NCI-H510A treated with DMSO at 0.1 percent for 48 hours (cell line): ENCODE data around the gene P2RX2.

ENCODE experiments used
- DNase-seq: peaks from one replicate; lab custom pipeline; 2025; lab: John Stamatoyannopoulos, UW

The P2RX2 gene

GRCh38 chr12:132618683-132619043 lies at the start of gene P2RX2:
Gene P2RX2 (plus strand): TSS chr12:132618776. CDS start chr12:132618817, 41 bp downstream.
- DNase-seq: no peak

DNA sequence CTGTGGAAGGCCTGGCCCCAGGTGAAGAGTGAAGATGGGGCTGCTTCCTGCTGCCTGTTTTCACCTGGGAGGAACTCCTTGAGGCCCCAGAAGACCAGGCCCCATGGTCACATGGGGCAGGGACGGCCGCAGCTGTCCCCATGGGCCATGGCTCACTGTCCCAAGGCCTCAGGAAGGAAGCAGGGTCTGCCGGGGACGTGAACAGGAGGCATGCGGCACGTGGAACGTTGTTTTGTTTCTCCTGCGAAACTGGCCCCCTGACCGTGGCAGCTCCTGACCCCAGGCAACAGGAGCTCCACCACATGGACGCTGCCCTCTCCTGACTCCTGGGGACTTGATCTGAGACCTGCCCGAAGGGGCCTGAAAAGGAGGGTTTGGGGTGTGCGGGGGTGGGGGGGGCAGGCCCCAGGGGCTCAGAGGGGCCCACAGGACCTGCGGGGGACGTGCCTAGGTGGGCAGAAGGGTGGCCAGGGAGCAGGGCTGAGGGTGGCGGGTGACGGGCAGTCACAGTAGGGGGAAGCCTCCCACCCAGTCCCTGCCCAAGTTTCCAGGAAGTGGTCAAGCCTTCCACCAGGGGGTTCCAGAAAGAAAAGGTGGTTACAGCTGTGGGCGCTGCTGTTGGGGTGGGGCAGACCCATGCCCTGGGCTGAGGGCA lies 49.6 kb upstream of the P2RX2 start:
- DNase-seq: no peak

GRCh38 chr12:132569856-132570480 lies 48.6 kb upstream of the P2RX2 start:
- DNase-seq: no peak

GRCh38 chr12:132570635-132571034 lies 47.9 kb upstream of the P2RX2 start:
- DNase-seq: no peak

DNA sequence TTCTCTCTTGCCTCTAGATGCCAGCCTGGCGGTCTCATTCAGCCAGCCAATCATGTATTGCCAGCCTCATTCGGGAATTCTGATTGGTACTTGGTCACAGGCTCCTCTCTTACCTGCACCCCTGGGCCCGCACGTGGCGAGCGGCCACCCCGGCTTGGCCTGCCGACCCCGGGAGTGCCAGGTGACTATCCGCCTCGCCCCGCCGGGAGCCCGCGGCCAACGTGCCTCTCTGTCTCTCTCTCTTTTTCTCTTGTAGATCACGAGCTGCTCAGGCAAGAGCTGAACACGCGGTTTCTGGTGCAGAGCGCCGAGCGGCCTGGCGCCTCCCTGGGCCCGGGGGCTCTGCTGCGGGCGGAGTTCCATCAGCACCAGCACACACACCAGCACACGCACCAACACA lies 47.5 kb upstream of the P2RX2 start:
- no peak for DNase-seq

GRCh38 chr12:132571598-132571997 lies 47.0 kb upstream of the P2RX2 start:
- DNase-seq: no peak

DNA sequence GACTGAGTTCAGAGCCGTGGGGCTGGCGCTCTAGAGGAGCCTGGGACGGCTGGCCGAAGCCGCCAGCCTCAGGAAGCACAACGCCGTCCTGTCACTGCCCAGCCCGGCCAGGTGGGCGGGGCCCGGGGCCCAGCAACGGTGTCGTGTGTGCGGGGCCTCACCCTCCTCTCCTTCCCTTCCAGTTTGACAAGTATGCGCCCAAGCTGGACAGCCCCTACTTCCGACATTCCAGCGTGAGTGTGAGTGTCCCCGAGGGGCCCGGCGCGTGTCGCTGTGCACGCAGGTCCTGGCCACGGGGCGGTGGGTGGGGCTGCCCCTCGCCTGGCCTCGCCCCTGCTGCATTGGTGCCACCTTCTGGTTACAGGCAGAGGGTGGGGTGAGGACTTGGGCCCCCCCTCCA lies 46.5 kb upstream of the P2RX2 start:
- no peak for DNase-seq

DNA sequence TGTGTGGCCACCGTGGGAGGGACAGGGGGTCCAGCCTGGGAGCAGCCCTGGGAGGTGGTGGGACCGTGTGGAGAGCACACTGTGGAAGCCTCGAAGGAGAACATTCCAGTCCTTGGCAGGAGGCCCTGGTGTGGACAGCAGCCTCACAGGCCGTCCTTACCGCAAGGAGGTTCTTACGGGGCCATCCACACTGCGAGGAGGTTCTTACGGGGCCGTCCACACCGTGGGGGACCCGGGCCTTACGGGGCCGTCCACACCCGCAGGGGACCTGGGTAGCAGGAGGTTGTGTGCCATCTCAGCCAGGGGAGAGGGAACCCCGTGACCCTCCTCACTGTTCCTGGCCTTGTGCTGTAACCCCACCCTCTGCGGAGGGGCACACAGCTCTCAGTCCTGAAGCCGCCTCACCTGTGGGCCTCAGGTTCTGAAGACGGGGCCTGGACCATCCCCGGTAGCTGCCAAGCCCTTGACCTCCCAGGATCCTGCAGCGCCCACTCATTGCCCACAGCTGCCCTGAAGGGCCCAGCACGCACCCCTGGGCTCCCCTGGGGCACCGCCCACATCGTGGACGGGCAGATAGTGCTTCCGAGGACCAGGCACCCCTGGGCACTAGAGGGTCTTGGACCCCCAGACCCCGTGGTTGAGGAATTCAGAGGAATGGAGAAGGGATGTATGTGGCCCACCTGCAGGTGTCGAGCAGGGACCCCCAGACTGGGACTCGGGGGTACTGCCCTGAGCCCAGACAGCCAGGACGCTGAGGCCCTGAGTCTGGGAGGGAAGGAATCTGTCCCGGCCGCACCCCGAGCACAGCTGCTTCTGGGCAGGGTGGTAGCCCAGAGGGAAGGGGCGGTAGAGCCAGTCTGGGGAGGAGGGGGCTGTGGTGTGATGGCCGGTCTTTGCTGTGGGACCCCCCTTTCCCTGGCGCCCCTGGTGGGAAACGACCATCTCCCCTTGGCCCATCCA lies 45.5 kb upstream of the P2RX2 start:
- DNase-seq: no peak

DNA sequence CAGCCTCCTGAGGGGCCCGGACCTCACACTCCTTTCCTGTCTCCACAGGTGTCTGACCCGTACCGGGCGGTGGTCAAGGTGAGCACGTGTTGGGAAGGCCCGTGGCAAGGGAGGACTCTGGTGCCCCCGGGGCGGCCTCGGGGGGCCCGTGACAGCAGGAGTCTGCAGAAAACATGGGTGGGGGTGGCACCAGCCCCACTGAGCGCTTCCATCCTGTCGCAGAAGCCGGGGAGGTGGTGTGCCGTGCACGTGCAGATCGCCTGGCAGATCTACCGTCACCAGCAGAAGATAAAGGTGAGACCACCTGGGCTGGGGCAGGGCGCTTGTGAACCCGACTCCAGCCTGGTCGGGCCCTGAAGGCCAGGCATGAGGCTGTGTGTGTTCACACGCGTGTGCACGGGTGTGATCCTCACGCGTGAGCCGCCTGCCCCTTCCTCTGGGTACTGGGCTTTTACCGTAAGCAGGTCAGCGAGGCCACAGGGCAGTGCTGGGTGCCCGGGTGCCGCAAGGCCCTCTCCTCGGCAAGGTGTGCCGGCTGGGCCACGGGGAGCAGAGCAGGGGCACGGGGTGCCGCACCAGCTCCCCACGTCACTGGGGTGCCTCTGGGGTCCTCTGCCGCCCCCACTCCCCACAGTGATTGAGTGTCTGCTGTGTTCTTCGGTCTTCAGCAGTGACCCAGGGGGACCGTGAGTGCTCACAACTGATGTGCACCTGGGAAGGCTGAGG lies 44.1 kb upstream of the P2RX2 start:
- DNase-seq: no peak

DNA sequence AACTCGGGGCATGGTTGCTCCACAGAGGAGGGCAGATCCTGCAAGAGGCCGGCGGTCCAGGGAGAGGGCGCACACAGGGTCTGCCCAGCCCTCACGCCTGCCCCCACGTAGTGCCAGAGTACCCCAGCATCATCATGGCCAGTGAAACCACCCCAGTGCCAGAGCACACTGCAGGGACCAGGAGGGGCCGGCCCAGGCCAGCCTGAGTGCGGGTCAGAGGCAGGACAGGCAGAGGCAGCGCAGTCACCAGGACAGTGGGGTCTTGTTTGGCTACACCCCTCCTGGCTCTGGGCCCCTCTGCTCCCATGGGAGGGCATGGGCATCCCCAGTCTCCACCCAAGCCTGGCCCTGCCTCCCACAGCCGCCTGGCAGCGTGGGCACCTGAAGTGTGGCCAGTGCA lies 42.9 kb upstream of the P2RX2 start:
- DNase-seq: no peak

DNA sequence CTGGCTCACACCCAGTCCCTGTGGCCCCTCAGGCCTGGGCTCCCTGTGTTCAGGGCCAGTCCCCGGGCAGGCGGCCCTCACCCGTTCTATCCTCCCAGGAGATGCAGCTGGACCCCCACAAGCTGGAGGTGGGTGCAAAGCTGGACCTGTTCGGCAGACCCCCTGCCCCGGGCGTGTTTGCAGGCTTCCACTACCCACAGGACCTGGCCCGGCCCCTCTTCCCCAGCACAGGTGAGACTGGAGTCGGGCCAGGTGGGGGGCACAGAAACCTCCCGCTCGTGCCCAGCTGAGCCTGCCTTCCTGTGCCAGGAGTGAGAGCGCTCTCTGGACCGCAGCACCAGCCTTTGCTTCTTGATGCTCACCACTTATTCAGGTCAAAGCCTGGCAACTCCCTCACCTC lies 41.9 kb upstream of the P2RX2 start:
- no peak for DNase-seq

- no peak for DNase-seq
These were observed 41.2 kb upstream of the P2RX2 start for GRCh38 chr12:132577191-132577920.

DNA sequence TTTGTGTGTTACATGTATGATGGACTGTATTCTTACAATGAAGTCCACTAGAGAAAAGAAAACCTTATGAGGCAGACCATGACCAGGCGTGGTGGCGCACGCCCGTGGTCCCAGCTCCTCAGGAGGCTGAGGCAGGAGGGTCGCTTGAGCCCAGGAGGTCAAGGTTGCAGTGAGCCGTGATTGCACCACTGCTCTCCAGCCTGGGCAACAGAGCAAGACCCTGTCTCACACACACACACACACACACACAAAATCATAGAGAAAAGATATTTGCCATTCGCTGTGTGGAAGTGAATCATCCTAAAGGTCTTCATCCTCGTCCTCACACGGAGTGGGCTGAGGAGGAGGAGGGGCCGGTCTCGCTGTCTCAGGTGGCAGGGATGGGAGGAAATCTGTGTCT lies 40.5 kb upstream of the P2RX2 start:
- DNase-seq: no peak

DNA sequence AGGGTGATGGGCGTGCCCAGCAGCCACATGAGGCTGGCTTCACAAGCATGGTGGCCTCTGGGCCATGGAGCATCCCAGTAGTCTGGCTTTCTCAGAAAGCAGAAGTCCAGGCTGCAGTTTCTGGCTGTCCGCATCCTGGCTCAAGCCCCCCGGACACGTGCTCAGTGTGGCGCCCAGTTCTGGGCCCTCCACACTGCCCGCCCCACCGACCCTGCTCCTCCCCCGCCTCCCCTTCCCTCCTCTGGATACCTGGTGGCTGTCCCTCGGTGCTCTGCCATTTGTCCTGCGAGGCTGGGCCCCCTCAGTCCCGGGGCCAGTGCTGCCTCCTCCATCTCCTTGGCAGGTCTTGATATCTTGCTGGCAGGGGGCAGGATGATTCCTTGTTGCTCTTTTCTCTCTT lies 39.8 kb upstream of the P2RX2 start:
- DNase-seq: no peak

- DNase-seq: no peak
These were observed 38.8 kb upstream of the P2RX2 start for GRCh38 chr12:132579744-132580143.

- no peak for DNase-seq
These were observed 37.8 kb upstream of the P2RX2 start for GRCh38 chr12:132580701-132581292.

GRCh38 chr12:132581348-132582057 lies 37.1 kb upstream of the P2RX2 start:
- DNase-seq: no peak

DNA sequence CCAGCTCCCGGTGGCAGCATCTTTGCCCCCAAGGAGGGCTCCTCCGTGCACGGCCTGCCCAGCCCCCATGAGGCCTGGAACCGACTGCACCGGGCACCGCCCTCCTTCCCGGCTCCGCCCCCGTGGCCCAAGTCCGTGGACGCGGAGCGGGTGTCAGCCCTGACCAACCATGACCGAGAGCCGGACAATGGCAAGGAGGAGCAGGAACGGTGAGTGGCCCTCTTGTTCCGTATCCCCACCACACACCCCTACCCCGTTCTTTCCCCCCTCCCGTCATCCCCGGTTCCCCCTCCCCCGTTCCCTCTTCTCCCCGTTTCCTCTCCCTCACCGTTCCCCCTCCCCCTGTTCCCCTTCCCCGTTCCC lies 36.5 kb upstream of the P2RX2 start:
- no peak for DNase-seq

GRCh38 chr12:132582582-132583410 lies 35.8 kb upstream of the P2RX2 start:
- no peak for DNase-seq

GRCh38 chr12:132583411-132583710 lies 35.2 kb upstream of the P2RX2 start:
- DNase-seq: no peak
